ENCODE data around the gene USP30.

DNA sequence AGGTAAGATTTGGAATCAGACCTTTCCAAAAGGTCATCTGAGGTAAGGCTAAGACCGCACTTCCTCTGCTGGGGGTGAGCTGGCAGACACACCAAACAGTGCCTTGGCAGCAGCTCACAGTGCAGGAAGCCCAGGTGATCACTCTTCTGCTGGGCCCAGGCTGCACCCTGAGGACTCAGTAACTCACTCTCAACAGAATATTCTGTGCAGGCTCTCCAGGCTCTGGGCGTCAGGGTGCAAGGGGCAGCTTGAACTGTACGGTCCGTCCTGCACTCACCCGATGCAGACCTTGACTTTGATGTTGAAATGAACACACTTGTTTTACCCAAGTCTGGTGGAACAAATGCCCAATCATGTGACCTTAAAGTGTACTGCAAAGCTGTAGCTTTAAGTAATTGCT is 34.9 kb downstream of the USP30 start:
- TF ChIP-seq, protein P1, sequence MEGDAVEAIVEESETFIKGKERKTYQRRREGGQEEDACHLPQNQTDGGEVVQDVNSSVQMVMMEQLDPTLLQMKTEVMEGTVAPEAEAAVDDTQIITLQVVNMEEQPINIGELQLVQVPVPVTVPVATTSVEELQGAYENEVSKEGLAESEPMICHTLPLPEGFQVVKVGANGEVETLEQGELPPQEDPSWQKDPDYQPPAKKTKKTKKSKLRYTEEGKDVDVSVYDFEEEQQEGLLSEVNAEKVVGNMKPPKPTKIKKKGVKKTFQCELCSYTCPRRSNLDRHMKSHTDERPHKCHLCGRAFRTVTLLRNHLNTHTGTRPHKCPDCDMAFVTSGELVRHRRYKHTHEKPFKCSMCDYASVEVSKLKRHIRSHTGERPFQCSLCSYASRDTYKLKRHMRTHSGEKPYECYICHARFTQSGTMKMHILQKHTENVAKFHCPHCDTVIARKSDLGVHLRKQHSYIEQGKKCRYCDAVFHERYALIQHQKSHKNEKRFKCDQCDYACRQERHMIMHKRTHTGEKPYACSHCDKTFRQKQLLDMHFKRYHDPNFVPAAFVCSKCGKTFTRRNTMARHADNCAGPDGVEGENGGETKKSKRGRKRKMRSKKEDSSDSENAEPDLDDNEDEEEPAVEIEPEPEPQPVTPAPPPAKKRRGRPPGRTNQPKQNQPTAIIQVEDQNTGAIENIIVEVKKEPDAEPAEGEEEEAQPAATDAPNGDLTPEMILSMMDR (IDR thresholded peaks at IDR 0.05): no peak
- TF ChIP-seq POLR2A (IDR thresholded peaks at IDR 0.05): no peak

Data from body of pancreas (tissue), 4 donors.